ENCODE measurements around the gene P2RX4.
"Not testable (repeated sequence)": the region's sequence is repeated elsewhere in the genome, so short reads cannot be mapped to it uniquely, and the experiment has no call there.

Gene P2RX4

GRCh38 chr12:121209624-121210572 lies at the start of gene P2RX4:
Gene P2RX4, plus strand, starts transcription at chr12:121210129. Its CDS starts 36 bp downstream, at chr12:121210165.
- DNase-seq (ENCODE audit: low spot score) = peak; percentile 52

DNA sequence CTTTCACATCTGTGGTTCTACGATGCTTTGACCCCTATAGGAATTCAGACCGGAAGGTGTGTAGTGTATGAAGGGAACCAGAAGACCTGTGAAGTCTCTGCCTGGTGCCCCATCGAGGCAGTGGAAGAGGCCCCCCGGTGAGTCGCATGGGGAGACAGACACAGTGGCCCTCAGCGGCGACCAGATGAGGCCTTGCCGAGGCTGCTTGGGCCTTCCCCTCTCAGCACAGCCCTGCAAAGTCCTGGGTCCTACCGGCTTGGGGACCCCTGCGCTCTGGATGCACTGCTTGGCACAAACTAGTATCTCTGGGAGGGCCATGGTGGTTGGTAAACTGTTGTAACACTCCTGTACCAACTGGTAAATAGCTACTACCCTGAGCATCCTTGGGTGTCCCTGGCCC lies 47.5 kb upstream of the P2RX4 start:
- no peak for DNase-seq (ENCODE audit: low spot score)

GRCh38 chr12:121162985-121163384 lies 46.9 kb upstream of the P2RX4 start:
- DNase-seq (ENCODE audit: low spot score) = no peak

- DNase-seq (ENCODE audit: low spot score) = not testable (repeated sequence)
These were observed 45.1 kb upstream of the P2RX4 start for GRCh38 chr12:121164839-121165238.

GRCh38 chr12:121165316-121165715 lies 44.6 kb upstream of the P2RX4 start:
- DNase-seq (ENCODE audit: low spot score) = no peak

- no peak for DNase-seq (ENCODE audit: low spot score)
These were observed 43.6 kb upstream of the P2RX4 start for GRCh38 chr12:121166356-121166755.

GRCh38 chr12:121167232-121167820 lies 42.6 kb upstream of the P2RX4 start:
- DNase-seq (ENCODE audit: low spot score) = no peak

DNA sequence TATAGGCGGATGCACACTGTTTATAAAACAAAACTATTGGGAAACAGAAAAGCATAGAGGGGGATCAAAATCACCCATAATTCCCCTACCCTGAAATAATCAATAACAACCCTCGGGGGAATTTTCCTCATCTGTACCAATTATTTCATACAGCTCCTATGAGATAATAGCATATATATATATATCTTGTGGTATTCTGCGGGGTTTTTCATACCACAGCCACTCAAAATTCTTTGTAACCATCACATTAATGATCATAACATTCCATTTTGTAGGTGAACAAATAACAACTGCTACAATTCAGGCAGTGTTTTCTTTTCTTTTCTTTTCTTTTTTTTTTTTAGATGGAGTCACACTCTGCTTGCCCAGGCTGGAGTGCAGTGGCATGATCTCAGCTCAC lies 42.0 kb upstream of the P2RX4 start:
- DNase-seq (ENCODE audit: low spot score) = no peak

DNA sequence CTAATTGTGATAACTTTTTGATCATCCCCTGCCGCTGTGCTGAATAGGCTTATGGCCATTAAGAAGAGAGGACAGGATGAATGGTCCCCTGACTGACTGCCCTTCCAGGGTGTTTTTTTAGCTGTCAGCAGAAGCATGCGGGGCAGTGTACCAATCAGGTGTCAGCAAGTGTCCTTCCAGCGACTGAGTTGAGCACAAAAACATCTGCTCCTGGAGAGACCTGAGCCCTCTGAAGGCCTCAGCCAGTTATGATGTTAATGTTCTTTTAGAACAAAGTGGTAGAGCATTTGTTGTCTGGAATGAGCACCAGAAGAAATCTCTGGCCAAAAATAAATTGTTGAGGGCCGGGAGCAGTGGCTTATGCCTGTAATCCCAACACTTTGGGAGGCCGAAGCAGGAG lies 39.8 kb upstream of the P2RX4 start:
- no peak for DNase-seq (ENCODE audit: low spot score)

DNA sequence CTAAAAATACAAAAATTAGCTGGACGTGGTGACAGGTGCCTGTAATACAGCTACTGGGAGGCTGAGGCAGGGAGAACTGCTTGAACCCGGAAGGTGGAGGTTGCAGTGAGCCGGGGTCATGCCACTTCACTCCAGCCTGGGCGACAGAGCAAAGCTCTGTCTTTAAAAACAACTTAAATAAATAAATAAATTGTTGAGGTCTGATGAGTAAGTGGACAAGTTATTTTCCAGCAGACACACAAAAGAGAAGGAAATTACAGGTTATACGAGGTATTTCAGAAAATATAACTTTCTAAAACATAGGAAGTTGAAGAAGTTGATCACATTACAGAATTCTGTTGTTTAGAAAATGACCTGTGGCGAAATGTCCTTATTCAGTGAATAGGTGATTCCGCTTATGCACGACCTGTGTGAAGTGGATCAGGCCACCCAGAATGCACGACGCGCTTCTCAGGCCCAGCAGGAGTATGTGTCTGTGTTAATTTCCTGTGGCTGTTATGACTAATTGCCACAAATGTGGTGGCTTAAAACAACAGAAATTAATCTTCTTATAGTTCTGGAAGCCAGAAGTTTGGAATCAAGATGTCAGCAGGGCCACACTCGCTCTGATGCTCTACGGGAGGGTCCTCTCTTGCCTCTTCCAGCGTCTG lies 39.2 kb upstream of the P2RX4 start:
- no peak for DNase-seq (ENCODE audit: low spot score)

DNA sequence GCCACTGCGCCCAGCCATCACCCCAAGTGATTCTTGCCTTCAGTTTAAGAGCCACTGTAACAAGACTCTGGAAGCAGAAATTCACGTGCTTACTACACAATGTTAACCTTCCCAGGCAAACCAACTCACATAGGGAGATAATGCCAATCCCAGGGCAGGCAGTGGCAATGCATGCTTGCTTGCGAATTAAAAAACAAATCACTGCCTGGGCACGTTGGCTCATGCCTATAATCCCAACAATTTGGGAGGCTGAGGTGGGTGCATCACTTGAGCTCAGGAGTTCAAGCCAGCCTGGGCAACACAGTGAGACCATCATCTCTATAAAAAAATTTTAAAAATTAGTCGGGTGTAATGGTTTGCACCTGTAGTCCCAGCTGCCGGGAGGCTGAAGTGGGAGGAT lies 37.8 kb upstream of the P2RX4 start:
- no peak for DNase-seq (ENCODE audit: low spot score)

DNA sequence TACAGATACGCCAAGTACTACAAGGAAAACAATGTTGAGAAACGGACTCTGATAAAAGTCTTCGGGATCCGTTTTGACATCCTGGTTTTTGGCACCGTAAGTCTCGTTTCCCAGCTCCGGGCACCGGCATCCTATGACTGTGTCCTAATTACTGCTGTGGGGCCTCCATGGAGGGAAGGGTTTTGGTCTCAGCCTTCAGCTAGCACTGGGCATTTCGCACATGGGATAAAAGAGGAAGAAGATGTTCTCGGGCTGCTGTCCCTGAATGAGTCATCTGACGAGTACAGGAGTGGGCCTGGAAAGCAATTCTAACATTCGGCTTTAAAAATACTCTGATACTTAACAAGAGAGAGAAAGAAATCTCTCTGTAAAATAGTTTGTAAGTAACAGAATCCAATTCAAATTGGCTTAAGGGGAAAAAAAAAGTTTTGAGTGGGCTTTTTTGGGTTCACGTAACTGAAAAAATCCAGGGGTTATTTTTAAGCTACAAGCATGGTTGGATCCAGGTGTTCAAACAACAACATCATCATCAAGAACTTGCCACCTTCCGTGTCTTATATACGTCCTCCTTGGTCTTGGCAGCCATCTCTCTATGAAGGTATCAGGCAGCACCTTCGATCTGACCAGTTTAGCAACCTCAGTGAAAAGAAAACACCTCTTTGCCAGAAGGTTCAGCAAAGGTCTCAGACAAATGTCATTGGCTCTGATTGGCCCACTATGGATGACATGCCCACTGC lies 34.4 kb upstream of the P2RX4 start:
- no peak for DNase-seq (ENCODE audit: low spot score)

DNA sequence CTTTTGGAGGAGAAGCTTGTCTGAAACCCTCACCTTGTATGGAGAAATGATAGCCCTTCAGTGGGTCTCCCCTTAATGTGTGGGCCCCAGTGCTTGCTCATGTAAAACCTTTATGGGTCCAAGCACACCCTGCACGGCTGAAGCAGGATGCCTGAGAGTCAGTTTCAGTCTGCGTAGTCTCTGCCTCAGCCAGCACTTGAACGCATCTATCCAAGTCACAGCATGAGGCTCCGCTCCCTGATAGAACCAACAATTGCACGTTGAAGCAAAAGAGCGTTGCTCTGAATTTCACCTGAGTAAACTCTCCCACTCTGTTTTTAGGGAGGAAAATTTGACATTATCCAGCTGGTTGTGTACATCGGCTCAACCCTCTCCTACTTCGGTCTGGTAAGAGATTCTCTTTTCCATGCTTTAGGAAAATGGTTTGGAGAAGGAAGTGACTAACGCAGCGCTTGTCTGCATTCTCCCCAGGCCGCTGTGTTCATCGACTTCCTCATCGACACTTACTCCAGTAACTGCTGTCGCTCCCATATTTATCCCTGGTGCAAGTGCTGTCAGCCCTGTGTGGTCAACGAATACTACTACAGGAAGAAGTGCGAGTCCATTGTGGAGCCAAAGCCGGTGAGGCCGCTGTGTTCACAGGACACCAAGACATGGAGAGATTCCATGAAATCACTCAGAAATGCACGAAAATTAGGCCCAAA lies 33.0 kb upstream of the P2RX4 start:
- no peak for DNase-seq (ENCODE audit: low spot score)

- DNase-seq (ENCODE audit: low spot score) = no peak
These were observed 28.7 kb upstream of the P2RX4 start for GRCh38 chr12:121181181-121181580.

DNA sequence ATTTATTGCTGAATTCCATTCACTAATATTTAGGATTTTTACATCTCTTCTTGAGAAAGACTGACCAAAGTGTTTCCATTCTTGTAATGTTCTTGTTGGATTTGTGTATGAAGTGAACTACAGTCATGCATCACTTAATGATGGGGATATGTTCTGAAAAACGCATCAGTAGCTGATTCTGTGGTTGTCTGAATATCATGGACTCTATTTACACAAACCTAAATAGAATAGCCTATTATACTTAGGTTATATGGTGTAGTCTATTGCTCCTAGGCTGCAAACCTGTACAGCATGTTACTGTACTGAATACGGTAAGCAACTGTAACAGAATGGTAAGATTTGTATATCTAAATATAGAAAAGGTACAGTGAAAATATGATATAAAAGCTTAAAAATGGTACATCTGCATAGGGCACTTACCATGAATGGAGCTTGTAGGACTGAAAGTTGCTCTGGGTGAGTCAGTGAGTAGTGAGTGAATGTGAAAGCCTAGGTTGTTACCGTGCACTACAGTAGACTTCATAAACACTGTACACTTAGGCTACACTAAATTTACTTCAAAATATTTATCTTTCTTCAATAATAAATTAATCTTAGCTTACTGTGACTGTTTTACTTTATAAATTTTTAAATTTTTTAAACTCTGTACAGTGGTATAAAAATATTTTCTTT lies 27.6 kb upstream of the P2RX4 start:
- no peak for DNase-seq (ENCODE audit: low spot score)

GRCh38 chr12:121184425-121184824 lies 25.5 kb upstream of the P2RX4 start:
- DNase-seq (ENCODE audit: low spot score) = no peak

- DNase-seq (ENCODE audit: low spot score) = no peak
These were observed 24.7 kb upstream of the P2RX4 start for GRCh38 chr12:121184984-121185889.

DNA sequence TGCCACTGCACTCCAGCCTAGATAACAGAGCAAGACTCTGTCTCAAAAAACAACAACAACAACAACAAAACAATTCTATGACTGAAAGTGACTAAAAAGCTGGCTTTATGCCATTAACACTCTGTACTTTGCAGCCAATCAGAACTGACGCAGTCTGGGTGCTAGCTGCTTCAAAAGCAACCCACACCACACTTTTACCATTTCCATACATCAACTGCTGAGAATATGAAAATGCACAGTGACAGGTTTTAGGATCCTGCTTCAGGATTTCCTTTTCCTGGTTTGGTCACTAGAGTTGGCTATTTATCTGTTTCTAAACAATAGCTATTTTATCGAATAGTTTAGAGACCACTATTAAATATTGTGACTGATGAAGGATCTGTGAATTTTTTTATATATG lies 23.1 kb upstream of the P2RX4 start:
- no peak for DNase-seq (ENCODE audit: low spot score)

GRCh38 chr12:121187501-121187900 lies 22.4 kb upstream of the P2RX4 start:
- DNase-seq (ENCODE audit: low spot score) = no peak

DNA sequence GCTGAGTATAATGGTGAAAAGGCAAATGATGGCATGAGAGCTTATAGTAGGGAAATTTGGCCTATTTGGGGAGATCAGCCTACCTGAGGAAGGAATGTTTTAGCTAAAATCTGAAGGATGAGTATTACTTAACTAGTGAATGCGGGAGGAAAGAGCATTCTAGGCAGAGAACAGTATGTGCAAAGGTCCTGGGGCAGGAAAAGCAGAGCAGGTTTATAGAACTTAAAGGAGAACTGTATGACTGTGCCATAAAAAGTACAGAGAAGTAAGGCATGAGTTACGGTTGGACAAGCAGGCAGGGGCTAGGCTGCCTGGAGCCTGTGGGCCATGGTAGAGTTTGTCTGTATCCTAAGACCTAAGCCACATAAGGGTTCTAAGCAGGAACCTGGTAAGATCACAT lies 21.7 kb upstream of the P2RX4 start:
- DNase-seq (ENCODE audit: low spot score) = no peak

All from hematopoietic multipotent progenitor cell treated with erythropoietin and hydrocortisone succinate and interleukin-3 and kit ligand, for 17 days (in vitro differentiated cells).